ENCODE results near the gene PGM5. TPM values are rescaled to one million over a fixed set of nuclear protein-coding genes. Genes with fewer than 3 reads are reported as not detected.
"Not testable (repeated sequence)": the region's sequence is repeated elsewhere in the genome, so short reads cannot be mapped to it uniquely, and the experiment has no call there.

Gene PGM5
- 100 to 1,000 TPM; 315 to 485 (median 352) TPM for total RNA-seq
- 126 TPM for polyA plus RNA-seq
- long read RNA-seq, donor 1, transcript PGM5-202 (11 exons, 3,338 nt) = major isoform, 21 of 107 reads
- long read RNA-seq, donor 1, partial matches to known transcripts = 7 of 107 reads
- long read RNA-seq, donor 1, other reads (novel, unspliced or antisense) = 75 of 107 reads
- long read RNA-seq, donor 2, transcript PGM5-202 (11 exons, 3,338 nt) = major isoform, 39 of 82 reads
- long read RNA-seq, donor 2, transcript PGM5-201 (8 exons, 1,782 nt) = minor isoform, 6 of 82 reads
- long read RNA-seq, donor 2, partial matches to known transcripts = 8 of 82 reads
- long read RNA-seq, donor 2, other reads (novel, unspliced or antisense) = 29 of 82 reads
- long read RNA-seq, donor 3, full-length matches to known transcripts = 10 of 90 reads
- long read RNA-seq, donor 3, partial matches to known transcripts = 60 of 90 reads
- long read RNA-seq, donor 3, other reads (novel, unspliced or antisense) = 20 of 90 reads
- long read RNA-seq, donor 4, full-length matches to known transcripts = 47 of 94 reads
- long read RNA-seq, donor 4, partial matches to known transcripts = 24 of 94 reads
- long read RNA-seq, donor 4, other reads (novel, unspliced or antisense) = 23 of 94 reads

- H3K27ac ChIP-seq (ENCODE audit: low read length) = peak within 1 kb of the TSS; percentile 75
- H3K4me3 ChIP-seq (ENCODE audit: low read length) = peak within 1 kb of the TSS; percentile 54
- H3K9me3 ChIP-seq (ENCODE audit: control insufficient read depth, low read length); H3K4me1 ChIP-seq (ENCODE audit: control insufficient read depth, insufficient read depth, low read length); H3K27me3 ChIP-seq (ENCODE audit: control insufficient read depth, insufficient read depth); intact Hi-C loops (cut with DNase I): not testable (repeated sequence)
- DNase-seq (peak; percentile 71 to 89 (median 86)), ATAC-seq (peak; percentile 88 to 91)
- under 1% methylated on average over 58 of the region's 58 CpGs for WGBS
Measured at GRCh38 chr9:68356380-68357118, at the start of gene PGM5. Gene PGM5 (plus strand): TSS chr9:68356611. CDS start chr9:68357128, 517 bp downstream.

DNA sequence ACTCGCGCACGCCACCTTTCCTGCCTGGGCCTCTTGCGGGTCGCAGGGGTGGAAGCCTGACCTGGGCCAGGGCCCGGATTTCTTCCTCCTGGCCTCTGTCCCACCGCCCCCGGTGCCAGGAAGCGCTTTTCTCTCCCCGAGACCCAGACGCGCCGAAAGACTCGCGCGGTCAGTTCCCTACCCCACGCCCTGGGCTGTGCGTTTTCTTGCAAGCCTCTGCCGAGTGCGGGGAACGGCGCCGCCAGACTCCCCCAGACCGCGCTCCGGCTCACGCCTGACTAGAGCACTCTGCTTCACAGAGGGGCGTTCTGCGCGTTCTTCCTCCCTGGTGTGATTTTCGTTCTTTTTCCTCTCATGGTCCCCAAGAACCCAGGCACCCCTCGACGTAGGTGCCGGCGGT, 49.3 kb upstream of the PGM5 start:
- ATAC-seq (peak; percentile 58 to 73), DNase-seq (peak in 1 of 3 donors; percentile 25)
- H3K27me3 ChIP-seq (ENCODE audit: control insufficient read depth, insufficient read depth); intact Hi-C loops (cut with DNase I); H3K27ac ChIP-seq (ENCODE audit: low read length); H3K4me1 ChIP-seq (ENCODE audit: control insufficient read depth, insufficient read depth, low read length); H3K4me3 ChIP-seq (ENCODE audit: low read length); H3K9me3 ChIP-seq (ENCODE audit: control insufficient read depth, low read length): not testable (repeated sequence)
- 20% methylated on average over 15 of the region's 35 CpGs for WGBS

GRCh38 chr9:68307654-68308053, 48.8 kb upstream of the PGM5 start:
- H3K4me3 ChIP-seq (ENCODE audit: low read length); H3K4me1 ChIP-seq (ENCODE audit: control insufficient read depth, insufficient read depth, low read length); H3K9me3 ChIP-seq (ENCODE audit: control insufficient read depth, low read length); H3K27me3 ChIP-seq (ENCODE audit: control insufficient read depth, insufficient read depth); intact Hi-C loops (cut with DNase I); H3K27ac ChIP-seq (ENCODE audit: low read length): not testable (repeated sequence)
- ATAC-seq (peak; percentile 39 to 65), DNase-seq (peak in 2 of 3 donors; percentile 27 to 41)
- 17% methylated on average over 17 of the region's 21 CpGs for WGBS

- WGBS = no CpG with 5 or more reads among the region's 5 CpGs
- DNase-seq; ATAC-seq; intact Hi-C loops (cut with DNase I); H3K4me1 ChIP-seq (ENCODE audit: control insufficient read depth, insufficient read depth, low read length); H3K4me3 ChIP-seq (ENCODE audit: low read length); H3K9me3 ChIP-seq (ENCODE audit: control insufficient read depth, low read length); H3K27me3 ChIP-seq (ENCODE audit: control insufficient read depth, insufficient read depth); H3K27ac ChIP-seq (ENCODE audit: low read length): not testable (repeated sequence)
Measured at GRCh38 chr9:68311208-68311607, 45.2 kb upstream of the PGM5 start.

GRCh38 chr9:68318209-68318608, 38.2 kb upstream of the PGM5 start:
- H3K4me3 ChIP-seq (ENCODE audit: low read length); H3K27ac ChIP-seq (ENCODE audit: low read length); H3K9me3 ChIP-seq (ENCODE audit: control insufficient read depth, low read length); intact Hi-C loops (cut with DNase I); H3K4me1 ChIP-seq (ENCODE audit: control insufficient read depth, insufficient read depth, low read length); H3K27me3 ChIP-seq (ENCODE audit: control insufficient read depth, insufficient read depth); DNase-seq: not testable (repeated sequence)
- ATAC-seq = peak; percentile 26 to 34
- 70% methylated on average over 9 of the region's 10 CpGs for WGBS

GRCh38 chr9:68323749-68324148, 32.7 kb upstream of the PGM5 start:
- 52% methylated on average over 11 of the region's 24 CpGs for WGBS
- H3K27ac ChIP-seq (ENCODE audit: low read length); H3K4me1 ChIP-seq (ENCODE audit: control insufficient read depth, insufficient read depth, low read length); DNase-seq; H3K4me3 ChIP-seq (ENCODE audit: low read length); H3K27me3 ChIP-seq (ENCODE audit: control insufficient read depth, insufficient read depth); H3K9me3 ChIP-seq (ENCODE audit: control insufficient read depth, low read length); intact Hi-C loops (cut with DNase I): not testable (repeated sequence)
- ATAC-seq = peak in 1 of 2 donors; percentile 20

DNA sequence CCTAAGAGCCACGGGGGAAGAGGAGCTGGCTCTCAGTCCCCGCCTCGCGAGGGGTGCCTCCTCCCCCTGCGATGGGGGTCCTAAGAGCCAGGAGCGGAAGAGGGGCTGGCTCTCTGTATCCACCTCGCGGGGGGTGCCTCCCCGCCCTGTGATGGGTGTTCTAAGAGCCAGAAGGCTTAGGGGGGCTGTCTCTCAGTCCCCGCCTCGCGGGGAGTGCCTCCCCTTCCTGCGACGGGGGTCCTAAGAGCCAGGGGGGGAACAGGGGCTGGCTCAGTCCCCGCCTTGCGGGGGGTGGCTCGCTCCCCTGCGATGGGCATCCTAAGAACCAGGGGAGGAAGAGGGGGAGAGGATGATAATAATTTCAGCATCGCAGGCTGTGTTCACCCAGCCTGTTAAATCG, 31.9 kb upstream of the PGM5 start:
- DNase-seq; intact Hi-C loops (cut with DNase I); H3K9me3 ChIP-seq (ENCODE audit: control insufficient read depth, low read length); H3K27ac ChIP-seq (ENCODE audit: low read length); H3K4me3 ChIP-seq (ENCODE audit: low read length); H3K27me3 ChIP-seq (ENCODE audit: control insufficient read depth, insufficient read depth); H3K4me1 ChIP-seq (ENCODE audit: control insufficient read depth, insufficient read depth, low read length): not testable (repeated sequence)
- WGBS = 2% methylated on average over 6 of the region's 20 CpGs
- ATAC-seq = peak in 1 of 2 donors; percentile 37

GRCh38 chr9:68329106-68329505, 27.3 kb upstream of the PGM5 start:
- ATAC-seq; intact Hi-C loops (cut with DNase I); DNase-seq; H3K27ac ChIP-seq (ENCODE audit: low read length); H3K4me1 ChIP-seq (ENCODE audit: control insufficient read depth, insufficient read depth, low read length); H3K4me3 ChIP-seq (ENCODE audit: low read length); H3K9me3 ChIP-seq (ENCODE audit: control insufficient read depth, low read length); H3K27me3 ChIP-seq (ENCODE audit: control insufficient read depth, insufficient read depth): not testable (repeated sequence)
- WGBS = 66% methylated on average over 2 of the region's 4 CpGs

DNA sequence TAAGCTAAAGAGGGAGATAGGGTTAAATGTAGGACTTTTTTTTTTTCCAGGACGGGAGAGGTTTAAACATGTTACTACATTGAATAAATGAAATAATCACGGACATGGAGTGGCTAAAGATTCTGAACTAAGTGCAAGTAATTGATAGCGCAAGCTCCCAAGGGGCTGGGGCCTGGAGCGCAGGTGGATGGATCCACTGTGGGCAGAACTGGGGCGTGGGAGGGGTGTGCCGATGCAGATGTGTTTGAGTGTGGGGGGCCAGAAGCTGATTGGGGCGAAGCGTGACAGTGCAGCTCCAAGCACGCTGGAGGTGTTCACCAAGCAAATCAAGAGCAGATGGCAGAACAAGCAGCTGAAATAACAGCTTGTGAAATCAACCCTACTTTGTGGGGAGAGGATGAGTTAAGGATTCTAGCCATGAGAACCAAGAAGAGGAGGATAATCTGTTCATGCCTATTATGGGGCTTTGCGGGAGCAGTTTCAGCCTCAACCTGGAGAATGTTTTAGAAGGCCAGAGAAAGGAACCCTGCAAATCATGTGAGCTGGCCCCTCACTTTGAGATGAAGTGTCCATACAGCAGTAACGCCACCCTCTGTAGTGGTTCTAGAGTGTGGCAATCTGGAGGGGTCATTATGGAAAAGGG, 25.8 kb upstream of the PGM5 start:
- ATAC-seq; H3K27me3 ChIP-seq (ENCODE audit: control insufficient read depth, insufficient read depth); H3K4me1 ChIP-seq (ENCODE audit: control insufficient read depth, insufficient read depth, low read length); H3K27ac ChIP-seq (ENCODE audit: low read length); intact Hi-C loops (cut with DNase I); H3K4me3 ChIP-seq (ENCODE audit: low read length); DNase-seq; H3K9me3 ChIP-seq (ENCODE audit: control insufficient read depth, low read length): not testable (repeated sequence)
- 82% methylated on average over 7 of the region's 11 CpGs for WGBS

GRCh38 chr9:68332122-68332521, 24.3 kb upstream of the PGM5 start:
- ATAC-seq; H3K27me3 ChIP-seq (ENCODE audit: control insufficient read depth, insufficient read depth); H3K4me3 ChIP-seq (ENCODE audit: low read length); H3K9me3 ChIP-seq (ENCODE audit: control insufficient read depth, low read length); H3K27ac ChIP-seq (ENCODE audit: low read length); H3K4me1 ChIP-seq (ENCODE audit: control insufficient read depth, insufficient read depth, low read length); DNase-seq; intact Hi-C loops (cut with DNase I): not testable (repeated sequence)
- WGBS = 59% methylated on average over 1 of the region's 1 CpG

Measured in right cardiac atrium (tissue), 5 donors.